IMR-90 (cell line): ENCODE measurements around the gene NR1D2. TPM values are rescaled to one million over a fixed set of nuclear protein-coding genes. Genes with fewer than 3 reads are reported as not detected.

Experiments used
- ATAC-seq: fragments of 200-7000 bp; cut with Tn5 transposase; 2 replicates; pipeline ENCODE4 v1.9.1; 2020; ENCODE audit warnings: low read depth, mild to moderate bottlenecking, moderate library complexity
- BruUV-seq: library from RNA; stranded (reverse); fragments of 400-500 nt; replicated peaks from 2 replicates; lab custom pipeline; 2021; lab: Mats Ljungman, UMichigan
- CTCF ChIA-PET: fragments of 300-600 bp; formaldehyde crosslinking; extraction: SDS; loops from one replicate; lab custom pipeline; 2021; ENCODE audit warnings: antibody characterized with exemption; lab: Yijun Ruan, JAX
- POLR2A ChIA-PET: fragments of 300-600 bp; sonication (Branson Sonifier 250); formaldehyde crosslinking; loops from one replicate; lab custom pipeline; 2022; ENCODE audit warnings: antibody characterized with exemption; ENCODE audit not compliant: unreplicated experiment; lab: Charles Lee
- DNase-seq: peaks from one replicate; pipeline ENCODE4 v3.0.0; 2013
- H2AFZ ChIP-seq: replicated peaks from 2 replicates; pipeline ENCODE3; 2013; ENCODE audit warnings: low read length, mild to moderate bottlenecking; ENCODE audit not compliant: poor library complexity
- H2AK5ac ChIP-seq: 2 replicates; pipeline ENCODE4 v1.6.1; 2013; ENCODE audit warnings: low read depth, low read length, inconsistent platforms
- H2AK9ac ChIP-seq: replicated peaks from 2 replicates; pipeline ENCODE3; 2013; ENCODE audit warnings: mild to moderate bottlenecking, low read depth, low read length, moderate library complexity; ENCODE audit not compliant: poor library complexity
- H2BK120ac ChIP-seq: 2 replicates; pipeline ENCODE4 v1.6.1; 2013; ENCODE audit warnings: low read depth, low read length, inconsistent platforms
- H2BK15ac ChIP-seq: 3 replicates; pipeline ENCODE4 v1.6.1; 2013; ENCODE audit warnings: low read depth, low read length, inconsistent platforms
- H2BK20ac ChIP-seq: 2 replicates; pipeline ENCODE4 v1.6.1; 2013; ENCODE audit warnings: low read depth, mild to moderate bottlenecking, inconsistent platforms, low read length, moderate library complexity
- H2BK5ac ChIP-seq: 2 replicates; pipeline ENCODE4 v1.6.1; 2013; ENCODE audit warnings: mild to moderate bottlenecking, low read depth, low read length, inconsistent platforms; ENCODE audit not compliant: poor library complexity, severe bottlenecking
- H3K14ac ChIP-seq: replicated peaks from 2 replicates; pipeline ENCODE4 v1.6.1; 2013; ENCODE audit warnings: low read depth, low read length, inconsistent platforms
- H3K18ac ChIP-seq: 2 replicates; pipeline ENCODE4 v1.6.1; 2013; ENCODE audit warnings: low read depth, low read length, control low read depth
- H3K23ac ChIP-seq: 2 replicates; pipeline ENCODE4 v1.6.1; 2013; ENCODE audit warnings: low read depth, low read length, inconsistent platforms
- H3K27ac ChIP-seq: 2 replicates; pipeline ENCODE4 v1.5.1; 2013; ENCODE audit warnings: mild to moderate bottlenecking, control low read depth, low read length; ENCODE audit not compliant: insufficient read depth
- H3K27me3 ChIP-seq: 2 replicates; pipeline ENCODE4 v1.6.1; 2013; ENCODE audit warnings: low read length; ENCODE audit not compliant: control insufficient read depth, insufficient read depth
- H3K36me3 ChIP-seq: 2 replicates; pipeline ENCODE4 v1.6.1; 2013; ENCODE audit warnings: low read length, mixed read lengths; ENCODE audit not compliant: control insufficient read depth, insufficient read depth
- H3K4ac ChIP-seq: 2 replicates; pipeline ENCODE4 v1.6.1; 2013; ENCODE audit warnings: low read depth, low read length, inconsistent platforms
- H3K4me1 ChIP-seq: 2 replicates; pipeline ENCODE4 v1.6.1; 2013; ENCODE audit warnings: low read length, mixed read lengths; ENCODE audit not compliant: control insufficient read depth, insufficient read depth
- H3K4me2 ChIP-seq: 2 replicates; pipeline ENCODE4 v1.6.1; 2013; ENCODE audit warnings: low read depth, mild to moderate bottlenecking, control low read depth, low read length, moderate library complexity
- H3K4me3 ChIP-seq: 2 replicates; pipeline ENCODE4 v1.5.1; 2013; ENCODE audit warnings: low read depth, mild to moderate bottlenecking, control low read depth, low read length, moderate library complexity; ENCODE audit not compliant: insufficient read depth
- H3K56ac ChIP-seq: 2 replicates; pipeline ENCODE4 v1.6.1; 2013; ENCODE audit warnings: low read length, inconsistent platforms; ENCODE audit not compliant: insufficient read depth; ENCODE audit errors: extremely low read depth
- H3K79me1 ChIP-seq, 2 experiments: 2 replicates each; pipeline ENCODE4 v1.6.1; 2013; ENCODE audit warnings: low read length in 2 of 2, inconsistent platforms in 1 of 2, low read depth in 1 of 2
- H3K9ac ChIP-seq: 2 replicates; pipeline ENCODE4 v1.6.1; 2013; ENCODE audit warnings: low read depth, low read length, control low read depth
- H3K9me1 ChIP-seq: 2 replicates; pipeline ENCODE4 v1.6.1; 2013; ENCODE audit warnings: low read length, inconsistent platforms; ENCODE audit not compliant: insufficient read depth
- H3K9me3 ChIP-seq: 2 replicates; pipeline ENCODE4 v1.6.1; 2013; ENCODE audit warnings: low read length; ENCODE audit not compliant: control insufficient read depth, insufficient read depth
- H4K20me1 ChIP-seq: 2 replicates; pipeline ENCODE4 v1.6.1; 2013; ENCODE audit warnings: low read length, inconsistent platforms; ENCODE audit not compliant: insufficient read depth
- H4K5ac ChIP-seq: 2 replicates; pipeline ENCODE4 v1.6.1; 2013; ENCODE audit warnings: mild to moderate bottlenecking, low read depth, low read length, control low read depth
- H4K8ac ChIP-seq, 2 experiments: 2 replicates each; pipeline ENCODE4 v1.6.1; 2013; ENCODE audit warnings: low read depth in 2 of 2, low read length in 2 of 2, control low read depth in 1 of 2, inconsistent platforms in 1 of 2
- H4K91ac ChIP-seq: 2 replicates; pipeline ENCODE4 v1.6.1; 2013; ENCODE audit warnings: low read depth, low read length, inconsistent platforms; ENCODE audit not compliant: insufficient read depth
- BHLHE40 ChIP-seq: fragments of 150-350 bp; IDR thresholded peaks from 2 replicates; pipeline ENCODE4 v1.6.1; 2016; ENCODE audit warnings: mild to moderate bottlenecking, low read depth, low read length
- CEBPB ChIP-seq: IDR thresholded peaks from 2 replicates; pipeline ENCODE4 v1.6.1; 2012; ENCODE audit warnings: low read depth, low read length, improper control_type of control experiment
- CHD1 ChIP-seq: IDR thresholded peaks from 2 replicates; pipeline ENCODE4 v1.6.1; 2012; ENCODE audit warnings: low read depth, low read length, improper control_type of control experiment
- FOS ChIP-seq: fragments of 150-350 bp; IDR thresholded peaks from 2 replicates; pipeline ENCODE4 v1.6.1; 2016; ENCODE audit warnings: low read depth, low read length
- MAFK ChIP-seq: IDR thresholded peaks from 2 replicates; pipeline ENCODE4 v1.6.1; 2012; ENCODE audit warnings: low read depth, low read length, improper control_type of control experiment
- MAZ ChIP-seq: IDR thresholded peaks from 2 replicates; pipeline ENCODE4 v1.6.1; 2012; ENCODE audit warnings: low read depth, mild to moderate bottlenecking, low read length, improper control_type of control experiment, moderate library complexity, borderline replicate concordance
- MXI1 ChIP-seq: IDR thresholded peaks from 2 replicates; pipeline ENCODE4 v1.6.1; 2012; ENCODE audit warnings: low read depth, mild to moderate bottlenecking, low read length, moderate library complexity, borderline replicate concordance
- NFE2L2 ChIP-seq: fragments of 150-350 bp; IDR thresholded peaks from 2 replicates; pipeline ENCODE4 v1.6.1; 2016; ENCODE audit warnings: low read depth, mild to moderate bottlenecking, low read length
- RAD21 ChIP-seq: IDR thresholded peaks from 2 replicates; pipeline ENCODE4 v1.6.1; 2012; ENCODE audit warnings: low read length, improper control_type of control experiment
- RCOR1 ChIP-seq: IDR thresholded peaks from 2 replicates; pipeline ENCODE4 v1.6.1; 2012; ENCODE audit warnings: mild to moderate bottlenecking, low read length, improper control_type of control experiment; ENCODE audit not compliant: insufficient replicate concordance
- SMC3 ChIP-seq: fragments of 150-350 bp; IDR thresholded peaks from 2 replicates; pipeline ENCODE4 v1.6.1; 2016; ENCODE audit warnings: low read depth, mild to moderate bottlenecking, antibody characterized with exemption, low read length, moderate library complexity
- WGBS, 2 experiments: methylation state at CpG; one replicate each; pipeline versions ENCODE4 v1.1.5 to v1.1.7; 2013; ENCODE audit warnings: missing lambda C conversion rate in 2 of 2; ENCODE audit not compliant: insufficient read length in 1 of 2; ENCODE audit errors: extremely low coverage in 2 of 2; 5-methylcytosine and 5-hydroxymethylcytosine counted together
- dilution Hi-C: fragments of 300-500 bp; cut with HindIII; formaldehyde crosslinking; loops from one replicate; pipeline ENCODE4 v1.14.3; 2018; ENCODE audit warnings: low sequenced_read_pairs; ENCODE audit not compliant: unreplicated experiment
- in situ Hi-C: fragments of 300-500 bp; cut with MboI; formaldehyde crosslinking; loops from 3 replicates; pipeline ENCODE4 v1.14.3; 2019; ENCODE audit warnings: low sequenced_read_pairs, inconsistent platforms, mixed read lengths
- intact Hi-C: fragments of 100-400 bp; cut with micrococcal nuclease; formaldehyde crosslinking; loops from 2 replicates; pipeline ENCODE4 v1.10.0; 2022
- polyA plus RNA-seq, 3 experiments: library from polyadenylated mRNA; depleted of rRNA; stranded (reverse); fragments of >200 nt; gene quantifications; 2 replicates each; pipeline ENCODE4 v1.2.3, GENCODE V29; 2012; ENCODE audit warnings: low replicate concordance in 1 of 3
- total RNA-seq: library from RNA; depleted of rRNA; stranded (reverse); fragments of >200 nt; gene quantifications from 2 replicates; pipeline ENCODE4 v1.2.3, GENCODE V29; 2012
- TF ChIP-seq, protein P1 (sequence below): conservative IDR thresholded peaks from 2 replicates; pipeline ENCODE4 v1.5.1; 2012; ENCODE audit warnings: mild to moderate bottlenecking, low read depth, low read length, improper control_type of control experiment
- TF ChIP-seq, protein P2 (sequence below): fragments of 150-350 bp; IDR thresholded peaks from 2 replicates; pipeline ENCODE4 v1.6.1; 2017; ENCODE audit warnings: mild to moderate bottlenecking, antibody characterized with exemption, low read length, low read depth
- TF ChIP-seq, protein P3 (sequence below): fragments of 150-350 bp; IDR thresholded peaks from 2 replicates; pipeline ENCODE4 v1.6.1; 2016; ENCODE audit warnings: low read depth, mild to moderate bottlenecking, low read length, moderate library complexity, borderline replicate concordance

NR1D2 gene
- total and polyA plus RNA-seq, 2 of the 4 experiments (the other 2 are of a cell fraction) = 8.1 to 41.0 TPM

DNA sequence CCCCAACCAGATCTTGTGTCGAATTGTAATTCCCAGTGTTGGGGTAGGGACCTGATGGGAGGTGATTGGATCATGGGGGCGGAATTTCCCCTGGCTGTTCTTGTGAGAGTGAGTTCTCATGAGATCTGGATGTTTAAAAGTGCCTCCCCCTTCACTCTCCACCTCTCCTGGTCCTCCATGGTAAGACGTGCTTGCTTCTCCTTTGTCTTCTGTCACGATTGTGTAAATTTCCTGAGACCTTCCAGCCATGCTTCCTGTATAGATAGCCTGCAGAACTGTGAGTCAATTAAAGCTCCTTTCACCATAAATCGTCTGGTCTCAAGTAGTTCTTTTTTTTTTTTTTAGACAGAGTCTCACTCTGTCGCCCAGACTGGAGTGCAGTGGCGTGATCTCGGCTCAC lies 42.3 kb downstream of the NR1D2 start:
- no peak overlapping the region for H2AFZ ChIP-seq
- no peak overlapping the region for H2BK5ac ChIP-seq
- dilution Hi-C loops (no loop called here), intact Hi-C loops (no loop called here), in situ Hi-C loops (no loop called here)
- no peak overlapping the region for H3K4me3 ChIP-seq
- H2AK9ac ChIP-seq = no peak overlapping the region
- no peak overlapping the region for H3K9ac ChIP-seq
- no peaks in the 10 kb centered on the region for H4K20me1 ChIP-seq
- H2BK120ac ChIP-seq = no peak overlapping the region
- ChIA-PET CTCF (interaction anchor here (0.6 kb wide), 1 partner anchor 1532 kb away, joined by 3 read pairs; no protein-coding TSS in a partner anchor), POLR2A (no interaction called here)
- no peak overlapping the region for H4K5ac ChIP-seq
- H3K9me1 ChIP-seq = 0 out of 2 replicates have a peak, but pooled peaks cover 2% of the 10 kb centered on the region
- no peaks in the 10 kb centered on the region for H3K9me3 ChIP-seq
- H3K27me3 ChIP-seq = no peaks in the 10 kb centered on the region
- WGBS, 2 experiments = 77% methylated on average over 2 of the region's 8 CpGs; no CpG with 5 or more reads in 1 of the 2 experiments
- no peak overlapping the region for H3K23ac ChIP-seq
- H4K91ac ChIP-seq = no peak overlapping the region
- H3K14ac ChIP-seq = no peak overlapping the region
- H3K79me1 ChIP-seq = no peaks in the 10 kb centered on the region
- no peak overlapping the region for H3K27ac ChIP-seq
- H2BK15ac ChIP-seq = no peak overlapping the region
- no peak overlapping the region for H3K4ac ChIP-seq
- no peak for TF ChIP-seq BHLHE40
- TF ChIP-seq CHD1 = no peak
- TF ChIP-seq MAZ = no peak
- TF ChIP-seq, protein P1, sequence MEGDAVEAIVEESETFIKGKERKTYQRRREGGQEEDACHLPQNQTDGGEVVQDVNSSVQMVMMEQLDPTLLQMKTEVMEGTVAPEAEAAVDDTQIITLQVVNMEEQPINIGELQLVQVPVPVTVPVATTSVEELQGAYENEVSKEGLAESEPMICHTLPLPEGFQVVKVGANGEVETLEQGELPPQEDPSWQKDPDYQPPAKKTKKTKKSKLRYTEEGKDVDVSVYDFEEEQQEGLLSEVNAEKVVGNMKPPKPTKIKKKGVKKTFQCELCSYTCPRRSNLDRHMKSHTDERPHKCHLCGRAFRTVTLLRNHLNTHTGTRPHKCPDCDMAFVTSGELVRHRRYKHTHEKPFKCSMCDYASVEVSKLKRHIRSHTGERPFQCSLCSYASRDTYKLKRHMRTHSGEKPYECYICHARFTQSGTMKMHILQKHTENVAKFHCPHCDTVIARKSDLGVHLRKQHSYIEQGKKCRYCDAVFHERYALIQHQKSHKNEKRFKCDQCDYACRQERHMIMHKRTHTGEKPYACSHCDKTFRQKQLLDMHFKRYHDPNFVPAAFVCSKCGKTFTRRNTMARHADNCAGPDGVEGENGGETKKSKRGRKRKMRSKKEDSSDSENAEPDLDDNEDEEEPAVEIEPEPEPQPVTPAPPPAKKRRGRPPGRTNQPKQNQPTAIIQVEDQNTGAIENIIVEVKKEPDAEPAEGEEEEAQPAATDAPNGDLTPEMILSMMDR = no peak
- no peak for TF ChIP-seq CEBPB
- no peak for TF ChIP-seq SMC3
- TF ChIP-seq, protein P2, sequence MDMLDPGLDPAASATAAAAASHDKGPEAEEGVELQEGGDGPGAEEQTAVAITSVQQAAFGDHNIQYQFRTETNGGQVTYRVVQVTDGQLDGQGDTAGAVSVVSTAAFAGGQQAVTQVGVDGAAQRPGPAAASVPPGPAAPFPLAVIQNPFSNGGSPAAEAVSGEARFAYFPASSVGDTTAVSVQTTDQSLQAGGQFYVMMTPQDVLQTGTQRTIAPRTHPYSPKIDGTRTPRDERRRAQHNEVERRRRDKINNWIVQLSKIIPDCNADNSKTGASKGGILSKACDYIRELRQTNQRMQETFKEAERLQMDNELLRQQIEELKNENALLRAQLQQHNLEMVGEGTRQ = no peak
- TF ChIP-seq MAFK = no peak
- TF ChIP-seq, protein P3, sequence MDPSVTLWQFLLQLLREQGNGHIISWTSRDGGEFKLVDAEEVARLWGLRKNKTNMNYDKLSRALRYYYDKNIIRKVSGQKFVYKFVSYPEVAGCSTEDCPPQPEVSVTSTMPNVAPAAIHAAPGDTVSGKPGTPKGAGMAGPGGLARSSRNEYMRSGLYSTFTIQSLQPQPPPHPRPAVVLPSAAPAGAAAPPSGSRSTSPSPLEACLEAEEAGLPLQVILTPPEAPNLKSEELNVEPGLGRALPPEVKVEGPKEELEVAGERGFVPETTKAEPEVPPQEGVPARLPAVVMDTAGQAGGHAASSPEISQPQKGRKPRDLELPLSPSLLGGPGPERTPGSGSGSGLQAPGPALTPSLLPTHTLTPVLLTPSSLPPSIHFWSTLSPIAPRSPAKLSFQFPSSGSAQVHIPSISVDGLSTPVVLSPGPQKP = no peak
- no peak for TF ChIP-seq FOS
- TF ChIP-seq NFE2L2 = no peak
- no peak for TF ChIP-seq RCOR1
- no peak for TF ChIP-seq MXI1
- no peak for TF ChIP-seq RAD21
- peaks cover 3% of the 10 kb centered on the region for H3K4me1 ChIP-seq
- no peak overlapping the region for H3K18ac ChIP-seq
- H2BK20ac ChIP-seq = no peak overlapping the region
- BruUV-seq = no TSS peak
- H3K36me3 ChIP-seq = no peaks in the 10 kb centered on the region
- ATAC-seq (no peak), DNase-seq (no peak)
- H3K4me2 ChIP-seq = no peak overlapping the region
- H2AK5ac ChIP-seq = no peak overlapping the region
- no peak overlapping the region for H3K56ac ChIP-seq
- H4K8ac ChIP-seq = no peak overlapping the region
